TTC549 (cell line): ENCODE results near the gene HERC2.

Experiments used
- FAIRE-seq: peaks from 2 replicates; lab custom pipeline; 2012; peaks lifted over from hg19 to GRCh38; lab: Jason Lieb, UNC

Gene HERC2

DNA sequence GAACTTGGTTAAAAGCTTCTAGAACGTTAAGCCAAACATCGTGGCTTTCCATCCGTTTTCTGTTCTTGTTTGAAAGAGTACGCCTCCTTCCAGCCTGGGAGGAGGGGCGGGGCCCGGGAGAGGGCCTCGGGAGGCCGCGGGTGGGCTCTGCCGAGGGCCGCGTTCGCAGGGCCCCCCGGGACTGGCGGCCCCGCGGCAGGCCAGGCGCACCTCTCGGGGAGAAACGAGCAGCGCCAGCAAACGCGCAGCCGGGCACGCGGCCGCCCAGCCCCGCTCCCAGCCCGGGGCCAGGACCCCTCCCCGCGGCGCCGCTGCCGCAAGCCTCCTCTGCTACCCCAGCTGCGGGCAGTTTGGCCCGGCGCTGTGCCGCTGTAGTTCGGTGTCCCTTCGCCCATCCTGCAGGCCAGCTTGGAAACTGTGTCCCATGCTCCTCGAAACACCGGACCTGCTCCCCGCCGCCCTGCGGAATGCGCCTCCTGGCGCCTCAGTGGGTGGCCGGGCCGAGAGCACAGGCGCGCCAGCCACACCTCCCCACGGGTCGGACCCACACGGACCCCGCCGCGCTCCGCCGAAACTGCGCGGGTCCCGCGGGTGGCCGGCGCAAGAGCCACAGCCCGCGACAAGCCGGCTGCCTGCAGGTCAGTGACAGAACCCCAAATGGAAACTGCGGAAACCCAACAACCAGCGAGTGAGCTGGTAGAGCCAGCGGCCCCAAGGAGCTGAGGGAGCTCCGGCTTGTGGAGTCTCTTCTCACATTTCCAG is 225.1 kb downstream of the HERC2 start:
- FAIRE-seq: no peak

- no peak for FAIRE-seq
Measured at GRCh38 chr15:28096411-28096669, 225.6 kb downstream of the HERC2 start.

- FAIRE-seq: no peak
Measured at GRCh38 chr15:28094732-28095521, 227.1 kb downstream of the HERC2 start.

DNA sequence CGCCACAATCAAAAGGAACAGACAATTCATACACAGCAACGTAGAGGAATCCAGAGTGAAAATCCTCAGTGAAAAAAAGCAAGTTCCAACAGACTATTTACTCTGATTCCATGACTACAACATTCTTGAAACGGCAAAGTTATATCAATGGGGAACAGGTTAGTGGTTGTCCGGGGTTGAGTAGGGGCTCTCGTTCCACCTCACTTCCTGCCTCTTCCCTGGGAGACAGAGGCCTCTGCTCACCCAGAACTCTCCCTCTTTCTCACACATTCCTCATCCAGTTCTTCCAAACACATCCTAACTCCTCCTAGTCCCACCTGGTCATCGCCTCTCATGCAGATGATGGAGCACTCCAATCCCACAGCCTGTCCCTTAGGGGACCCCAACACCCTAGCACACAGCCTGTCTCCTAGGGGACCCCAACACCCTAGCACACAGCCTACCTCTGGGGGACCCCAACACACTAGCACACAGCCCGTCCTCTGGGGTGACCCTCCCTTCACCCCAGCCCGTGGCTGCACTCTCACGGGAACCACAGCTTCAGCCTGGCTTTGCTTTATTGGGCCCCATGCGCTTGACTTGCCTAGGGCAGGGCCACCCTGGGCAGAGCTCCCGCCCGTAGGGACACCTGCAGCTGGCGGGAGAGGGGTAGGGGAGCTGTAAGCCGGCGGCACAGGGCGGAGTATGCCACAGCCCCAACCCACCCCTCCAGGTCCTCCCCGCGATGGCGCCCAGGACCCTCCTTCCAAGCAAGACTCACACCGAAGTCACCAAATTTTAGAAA is 228.0 kb downstream of the HERC2 start:
- no peak for FAIRE-seq

GRCh38 chr15:28091313-28091712 is 230.7 kb downstream of the HERC2 start:
- no peak for FAIRE-seq

GRCh38 chr15:28086175-28086703 is 235.7 kb downstream of the HERC2 start:
- FAIRE-seq: no peak

GRCh38 chr15:28085489-28086174 is 236.3 kb downstream of the HERC2 start:
- no peak for FAIRE-seq

- no peak for FAIRE-seq
Measured at GRCh38 chr15:28084547-28084946, 237.4 kb downstream of the HERC2 start.

DNA sequence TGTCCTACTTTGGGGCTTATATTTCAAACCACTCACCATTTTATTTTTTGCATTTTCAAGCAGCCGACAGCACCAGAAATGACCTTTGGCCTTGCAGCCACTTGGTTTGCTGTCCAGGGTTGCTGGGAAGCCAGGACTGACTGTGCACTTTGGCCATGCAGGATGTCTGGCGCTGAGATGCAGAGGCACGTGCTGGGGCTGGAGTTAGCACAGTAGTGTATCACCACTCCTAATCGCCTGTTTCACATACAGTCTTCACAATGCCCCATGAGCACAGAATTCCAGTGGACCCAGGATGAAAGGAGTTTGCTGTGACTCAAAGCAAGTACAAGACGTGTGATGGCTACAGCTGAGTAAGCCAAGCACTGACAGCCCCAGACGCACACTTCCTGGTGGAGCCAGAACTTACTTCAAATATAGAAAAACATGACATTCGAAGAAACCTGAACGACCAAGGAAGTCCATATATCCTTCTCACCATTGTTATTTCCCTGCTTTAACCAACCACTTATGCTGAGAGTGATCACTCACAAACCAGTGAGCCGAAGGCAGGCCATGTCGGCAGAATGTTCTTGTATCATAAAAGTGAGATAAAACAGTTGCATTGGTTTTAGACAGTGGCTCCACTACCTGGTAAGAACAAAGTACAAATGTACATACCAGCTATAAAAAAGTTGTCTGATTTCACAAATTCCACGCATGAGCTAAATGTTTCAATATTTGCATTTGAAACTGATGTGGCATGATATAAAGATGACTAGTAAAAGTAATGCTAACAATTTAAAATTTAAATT is 238.9 kb downstream of the HERC2 start:
- no peak for FAIRE-seq

DNA sequence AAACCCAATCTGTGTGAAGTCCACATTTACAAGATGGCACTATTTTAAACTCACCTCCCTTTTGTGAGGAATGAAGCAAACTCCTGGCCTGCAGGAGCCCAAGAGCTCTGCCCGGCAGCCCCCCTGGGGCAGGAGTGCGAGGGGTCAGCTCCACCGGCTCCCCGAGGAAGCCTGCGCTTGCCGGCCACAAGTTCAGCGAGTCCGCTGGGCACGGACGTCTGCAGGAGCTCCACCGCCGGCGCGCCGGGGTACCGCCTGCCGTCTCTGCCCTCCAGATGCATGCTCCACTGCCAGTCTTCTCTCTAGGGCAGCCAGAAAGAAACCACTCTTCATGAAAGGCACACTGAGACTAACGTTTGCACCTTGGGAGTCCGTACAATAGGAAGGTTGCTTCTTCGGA is 240.4 kb downstream of the HERC2 start:
- FAIRE-seq: no peak

DNA sequence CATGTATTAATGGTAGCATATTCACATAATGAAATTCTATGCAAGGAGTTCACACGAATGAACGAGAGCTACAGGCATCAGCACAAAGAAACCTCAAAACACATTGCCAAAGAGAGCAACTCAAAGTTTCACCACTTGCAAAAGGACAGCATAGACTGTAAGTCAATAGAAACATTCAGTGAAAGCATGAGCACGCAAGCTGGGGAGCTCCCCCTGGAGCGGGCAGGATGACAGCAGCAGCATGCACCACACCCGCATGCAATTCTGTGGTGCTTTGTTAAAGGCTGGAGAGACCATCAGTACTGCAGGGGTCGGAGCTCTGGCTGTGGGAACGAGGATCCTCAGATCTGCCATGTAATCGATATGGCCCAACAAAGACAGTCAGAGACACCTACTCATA is 241.6 kb downstream of the HERC2 start:
- FAIRE-seq: no peak

GRCh38 chr15:28079313-28079969 is 242.5 kb downstream of the HERC2 start:
- FAIRE-seq: no peak

- no peak for FAIRE-seq
Measured at GRCh38 chr15:28078191-28078719, 243.7 kb downstream of the HERC2 start.

GRCh38 chr15:28075573-28075972 is 246.4 kb downstream of the HERC2 start:
- no peak for FAIRE-seq

GRCh38 chr15:28068930-28069329 is 253.0 kb downstream of the HERC2 start:
- no peak for FAIRE-seq

DNA sequence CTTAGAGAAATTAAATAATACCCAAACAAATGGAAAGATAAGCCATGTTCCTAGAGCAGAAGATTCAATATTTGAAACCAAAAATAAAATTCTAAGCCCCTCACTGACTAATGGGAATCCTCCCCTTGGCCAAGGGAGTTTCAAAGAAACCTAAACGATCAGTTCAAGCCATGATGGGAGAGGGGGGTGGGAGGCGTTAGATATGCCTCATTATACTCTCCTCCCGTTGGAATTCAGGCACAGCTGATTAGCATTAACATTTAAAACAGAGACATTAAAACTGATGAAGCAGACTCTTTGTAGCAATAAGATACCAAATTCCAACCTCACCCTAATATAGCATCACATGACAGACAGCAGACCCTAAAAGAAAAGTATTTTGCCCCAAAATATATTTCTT is 255.7 kb downstream of the HERC2 start:
- FAIRE-seq: no peak
